Lower leg skin (tissue), 4 donors: ENCODE measurements around the gene MCMBP. TPM values are rescaled to one million over a fixed set of nuclear protein-coding genes. Genes with fewer than 3 reads are reported as not detected.

Source experiments
- DNase-seq, 2 donors: peaks; one replicate each; pipeline ENCODE4 v3.0.0-alpha.2; 2019; ENCODE audit warnings: low spot score in 2 of 2
- H3K4me3 ChIP-seq: fragments of 200-600 bp; sonication (generic); 2 replicates; pipeline ENCODE4 v1.5.1; 2017; ENCODE audit warnings: mild to moderate bottlenecking, low read depth; ENCODE audit not compliant: poor library complexity, severe bottlenecking
- POLR2A ChIP-seq, 2 donors: fragments of 450-650 bp; IDR thresholded peaks; one replicate each; pipeline ENCODE4 v1.6.1; 2016 to 2017; ENCODE audit warnings: antibody characterized with exemption in 2 of 2, mild to moderate bottlenecking in 1 of 2, moderate library complexity in 1 of 2
- WGBS, 2 donors: methylation state at CpG; one replicate each; pipeline ENCODE4 v1.1.5; 2018; 5-methylcytosine and 5-hydroxymethylcytosine counted together
- intact Hi-C: fragments of 100-400 bp; cut with DNase I; formaldehyde crosslinking; loops from one replicate; pipeline ENCODE4 v1.15.0; 2023; ENCODE audit warnings: low total_unique reads
- total RNA-seq, 4 donors: library from RNA; depleted of rRNA; stranded (reverse); fragments of >200 nt; gene quantifications; one replicate each; pipeline ENCODE4 v1.1.0, GENCODE V29; 2016
- TF ChIP-seq, protein P1 (sequence below), 3 donors: fragments of 450-650 bp; IDR thresholded peaks; one replicate each; pipeline ENCODE4 v1.5.1; 2016; ENCODE audit warnings: antibody characterized with exemption in 3 of 3, mild to moderate bottlenecking in 3 of 3, moderate library complexity in 2 of 3

Gene MCMBP
- total RNA-seq, 4 donors from 2014 or later = 48.6 to 62.5 (median 52.0) TPM

DNA sequence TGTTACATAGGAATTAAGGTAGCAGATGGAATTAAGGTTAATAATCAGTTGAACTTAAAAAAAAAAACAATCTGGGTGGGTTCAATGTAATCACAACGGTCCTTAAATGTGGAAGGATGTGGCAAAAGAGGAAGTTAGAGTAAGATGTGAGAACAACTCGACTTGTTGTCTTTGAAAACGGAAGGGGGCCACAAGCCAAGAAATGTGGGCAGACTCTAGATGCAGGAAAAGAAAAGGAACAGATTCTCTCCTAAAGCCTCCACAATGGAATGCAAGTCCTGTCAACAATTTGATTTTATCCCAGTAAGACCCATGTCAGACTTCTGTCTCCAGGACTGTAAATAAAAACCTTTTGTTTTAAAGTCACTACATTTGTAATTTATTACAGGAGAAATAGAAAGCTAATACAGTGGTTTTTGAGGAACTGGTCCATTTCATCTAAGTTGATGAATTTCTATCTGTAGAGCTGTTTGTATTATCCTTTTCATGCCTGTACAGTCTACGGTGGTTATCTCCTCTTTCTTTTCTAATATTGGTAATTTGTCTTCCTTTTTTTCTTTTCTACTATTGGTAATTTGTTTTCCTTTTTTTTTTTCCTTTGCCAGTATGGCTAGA, 8.6 kb downstream of the MCMBP start:
- H3K4me3 ChIP-seq = no peak overlapping the region
- 57 to 67% methylated on average over 4 of the region's 4 CpGs for WGBS, 2 donors
- DNase-seq = no peak
- intact Hi-C loops = loop anchor here (5.0 kb wide), 1 partner anchor 257 kb away; no protein-coding TSS in a partner anchor
- no peak for TF ChIP-seq POLR2A (IDR thresholded peaks at IDR 0.05)
- TF ChIP-seq, protein P1, sequence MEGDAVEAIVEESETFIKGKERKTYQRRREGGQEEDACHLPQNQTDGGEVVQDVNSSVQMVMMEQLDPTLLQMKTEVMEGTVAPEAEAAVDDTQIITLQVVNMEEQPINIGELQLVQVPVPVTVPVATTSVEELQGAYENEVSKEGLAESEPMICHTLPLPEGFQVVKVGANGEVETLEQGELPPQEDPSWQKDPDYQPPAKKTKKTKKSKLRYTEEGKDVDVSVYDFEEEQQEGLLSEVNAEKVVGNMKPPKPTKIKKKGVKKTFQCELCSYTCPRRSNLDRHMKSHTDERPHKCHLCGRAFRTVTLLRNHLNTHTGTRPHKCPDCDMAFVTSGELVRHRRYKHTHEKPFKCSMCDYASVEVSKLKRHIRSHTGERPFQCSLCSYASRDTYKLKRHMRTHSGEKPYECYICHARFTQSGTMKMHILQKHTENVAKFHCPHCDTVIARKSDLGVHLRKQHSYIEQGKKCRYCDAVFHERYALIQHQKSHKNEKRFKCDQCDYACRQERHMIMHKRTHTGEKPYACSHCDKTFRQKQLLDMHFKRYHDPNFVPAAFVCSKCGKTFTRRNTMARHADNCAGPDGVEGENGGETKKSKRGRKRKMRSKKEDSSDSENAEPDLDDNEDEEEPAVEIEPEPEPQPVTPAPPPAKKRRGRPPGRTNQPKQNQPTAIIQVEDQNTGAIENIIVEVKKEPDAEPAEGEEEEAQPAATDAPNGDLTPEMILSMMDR (IDR thresholded peaks at IDR 0.05) = no peak

GRCh38 chr10:119862524-119862923, 10.1 kb downstream of the MCMBP start:
- 71 to 80% methylated on average over 1 of the region's 1 CpG for WGBS, 2 donors
- no peak for TF ChIP-seq POLR2A (IDR thresholded peaks at IDR 0.05)
- TF ChIP-seq, protein P1 (IDR thresholded peaks at IDR 0.05) = no peak

GRCh38 chr10:119860866-119861607, 11.6 kb downstream of the MCMBP start:
- intact Hi-C loops = loop anchor here (5.0 kb wide), 1 partner anchor 254 kb away; no protein-coding TSS in a partner anchor

More at GRCh38 chr10:119862524-119862923, 10.1 kb downstream of the MCMBP start:
- H3K4me3 ChIP-seq = no peak overlapping the region
- intact Hi-C loops = loop anchor here (5.0 kb wide), 1 partner anchor 255 kb away; no protein-coding TSS in a partner anchor
- DNase-seq = no peak

DNA sequence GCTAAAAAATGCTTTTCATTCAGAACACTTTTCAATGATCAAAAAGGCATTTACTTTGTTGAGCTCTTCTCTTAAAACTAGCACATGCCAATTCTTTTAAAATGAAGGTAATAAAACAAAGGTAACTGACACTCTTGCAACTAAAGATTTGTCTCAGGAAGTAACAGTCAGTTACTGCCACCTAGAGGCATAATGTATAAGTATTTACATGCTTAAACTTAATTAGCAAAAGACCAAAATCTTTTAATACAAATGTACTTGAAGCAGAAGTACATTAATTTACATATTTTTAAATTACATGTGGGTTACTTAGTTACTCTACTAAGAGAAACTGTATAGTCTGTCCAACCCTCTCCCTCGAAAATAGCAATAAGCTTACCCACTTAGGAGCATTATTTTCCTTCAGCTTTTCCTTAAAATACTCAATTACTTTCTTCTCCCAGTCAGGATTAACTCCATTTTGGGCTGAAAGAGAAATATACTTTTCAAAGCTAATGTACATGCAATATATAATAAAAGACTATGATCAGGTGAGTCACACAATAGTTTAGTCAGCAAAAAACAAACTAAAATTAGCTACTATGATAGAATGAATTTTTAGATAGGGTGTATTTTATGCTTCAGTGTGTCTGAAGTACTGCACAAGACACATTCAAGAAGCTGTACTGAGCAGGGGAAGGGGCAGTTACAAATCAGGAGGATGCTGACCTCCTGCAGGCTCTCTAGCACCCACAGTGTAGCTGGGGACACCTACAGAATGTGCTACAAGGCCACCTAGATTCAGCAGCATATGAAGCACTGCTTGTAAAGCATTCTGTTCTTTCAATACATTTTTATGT, 13.0 kb downstream of the MCMBP start:
- 45 to 61% methylated on average over 1 of the region's 1 CpG for WGBS, 2 donors
- TF ChIP-seq POLR2A (IDR thresholded peaks at IDR 0.05) = no peak
- TF ChIP-seq, protein P1 (IDR thresholded peaks at IDR 0.05) = no peak
- intact Hi-C loops = loop anchor here (5.0 kb wide), 1 partner anchor 252 kb away; no protein-coding TSS in a partner anchor
- no peak for DNase-seq
- no peak overlapping the region for H3K4me3 ChIP-seq

More at GRCh38 chr10:119860866-119861607, 11.6 kb downstream of the MCMBP start:
- no peak overlapping the region for H3K4me3 ChIP-seq
- 71 to 77% methylated on average over 7 of the region's 7 CpGs for WGBS, 2 donors
- TF ChIP-seq, protein P1 (IDR thresholded peaks at IDR 0.05) = no peak
- TF ChIP-seq POLR2A (IDR thresholded peaks at IDR 0.05) = no peak
- no peak for DNase-seq

DNA sequence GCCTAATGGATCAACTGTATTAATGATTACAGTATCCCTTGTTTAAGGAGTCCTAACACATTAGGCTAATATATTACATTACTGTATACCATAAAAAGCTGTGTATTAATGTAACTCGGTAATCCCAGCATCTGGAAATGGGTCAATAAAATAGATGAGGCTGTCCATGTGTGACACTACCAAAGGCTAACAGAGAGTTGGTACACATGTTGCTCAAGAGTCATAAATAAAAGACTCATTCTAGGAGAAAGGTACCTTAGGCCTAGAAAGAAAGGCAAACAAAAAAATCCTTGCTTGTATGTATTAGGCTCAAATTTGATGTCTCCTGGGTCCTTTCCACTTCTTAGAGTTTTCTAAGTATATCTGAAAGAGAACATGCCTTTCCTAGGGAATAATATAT, 14.6 kb downstream of the MCMBP start:
- no peak overlapping the region for H3K4me3 ChIP-seq
- no peak for DNase-seq
- WGBS, 2 donors = 69 to 76% methylated on average over 1 of the region's 1 CpG
- no peak for TF ChIP-seq POLR2A (IDR thresholded peaks at IDR 0.05)
- TF ChIP-seq, protein P1 (IDR thresholded peaks at IDR 0.05) = no peak
- intact Hi-C loops = no loop called here
